ENCODE results near the gene PORCN. TPM values are rescaled to one million over a fixed set of nuclear protein-coding genes. Genes with fewer than 3 reads are reported as not detected.
"Not testable (repeated sequence)": the region's sequence is repeated elsewhere in the genome, so short reads cannot be mapped to it uniquely, and the experiment has no call there.

Gene PORCN
- total RNA-seq, 2 donors from 2014 or later: 51.1 to 54.4 TPM

DNA sequence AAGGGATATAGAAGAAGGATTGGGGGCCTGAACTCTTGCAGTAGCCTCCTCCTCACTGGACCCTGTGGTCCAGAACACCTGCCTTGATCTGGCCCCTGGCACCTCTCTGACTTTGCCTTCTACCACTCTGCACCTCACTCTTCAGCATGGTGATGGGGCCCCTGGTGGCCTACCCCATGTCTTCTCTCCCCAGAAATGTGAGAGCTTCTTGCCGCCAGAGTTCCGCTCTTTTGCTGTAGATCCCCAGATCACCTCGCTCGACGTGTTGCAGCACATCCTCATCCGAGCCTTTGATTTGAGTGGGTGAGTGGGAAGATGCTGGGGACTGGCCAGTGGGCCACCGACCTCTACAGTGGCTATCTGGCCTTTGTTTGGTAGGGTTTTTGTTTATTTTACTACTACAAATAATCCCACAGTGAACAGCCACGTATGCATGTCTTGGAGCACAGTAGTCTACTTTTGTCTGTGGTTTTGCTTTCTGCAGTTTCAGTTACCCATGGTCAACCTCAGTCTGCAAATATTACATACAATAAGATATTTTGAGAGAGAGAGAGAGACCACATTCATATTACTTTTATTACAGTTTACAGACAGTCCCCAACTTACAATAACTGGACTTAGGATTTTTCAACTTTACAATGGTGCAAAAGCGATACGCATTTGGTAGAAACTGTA is 32.5 kb downstream of the PORCN start:
- no peak overlapping the region for H3K4me3 ChIP-seq (ENCODE audit: low read length)
- peaks cover 4% of the 10 kb centered on the region for H3K36me3 ChIP-seq (ENCODE audit: control insufficient read depth, insufficient read depth, low read length)
- TF ChIP-seq, protein P1, sequence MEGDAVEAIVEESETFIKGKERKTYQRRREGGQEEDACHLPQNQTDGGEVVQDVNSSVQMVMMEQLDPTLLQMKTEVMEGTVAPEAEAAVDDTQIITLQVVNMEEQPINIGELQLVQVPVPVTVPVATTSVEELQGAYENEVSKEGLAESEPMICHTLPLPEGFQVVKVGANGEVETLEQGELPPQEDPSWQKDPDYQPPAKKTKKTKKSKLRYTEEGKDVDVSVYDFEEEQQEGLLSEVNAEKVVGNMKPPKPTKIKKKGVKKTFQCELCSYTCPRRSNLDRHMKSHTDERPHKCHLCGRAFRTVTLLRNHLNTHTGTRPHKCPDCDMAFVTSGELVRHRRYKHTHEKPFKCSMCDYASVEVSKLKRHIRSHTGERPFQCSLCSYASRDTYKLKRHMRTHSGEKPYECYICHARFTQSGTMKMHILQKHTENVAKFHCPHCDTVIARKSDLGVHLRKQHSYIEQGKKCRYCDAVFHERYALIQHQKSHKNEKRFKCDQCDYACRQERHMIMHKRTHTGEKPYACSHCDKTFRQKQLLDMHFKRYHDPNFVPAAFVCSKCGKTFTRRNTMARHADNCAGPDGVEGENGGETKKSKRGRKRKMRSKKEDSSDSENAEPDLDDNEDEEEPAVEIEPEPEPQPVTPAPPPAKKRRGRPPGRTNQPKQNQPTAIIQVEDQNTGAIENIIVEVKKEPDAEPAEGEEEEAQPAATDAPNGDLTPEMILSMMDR (conservative IDR thresholded peaks at IDR 0.05): no peak
- H3K27ac Mint-ChIP-seq: no peak overlapping the region
- H3K4me1 ChIP-seq (ENCODE audit: control insufficient read depth, insufficient read depth, low read length): no peaks in the 10 kb centered on the region
- no peak overlapping the region for H3K27ac ChIP-seq (ENCODE audit: low read depth, low read length)
- WGBS, 2 experiments (ENCODE audit: insufficient coverage in 1 of 2, insufficient read length in 1 of 2): 98% methylated on average over 8 of the region's 10 CpGs; no CpG with 5 or more reads in 1 of the 2 experiments
- no peak overlapping the region for H3K9ac ChIP-seq (ENCODE audit: extremely low read depth, low read length, poor library complexity, severe bottlenecking)
- no peaks in the 10 kb centered on the region for H3K9me3 ChIP-seq (ENCODE audit: control insufficient read depth, low read length)
- H3K4me1 Mint-ChIP-seq: peaks cover 5% of the 10 kb centered on the region
- no peaks in the 10 kb centered on the region for H3K27me3 ChIP-seq (ENCODE audit: control insufficient read depth, insufficient read depth, low read length, poor library complexity, severe bottlenecking)
- H3K9me3 Mint-ChIP-seq: peaks cover 68% of the 10 kb centered on the region
- no peaks in the 10 kb centered on the region for H3K27me3 Mint-ChIP-seq (ENCODE audit: insufficient read depth)
- H3K4me3 Mint-ChIP-seq: no peak overlapping the region
- peaks cover 22% of the 10 kb centered on the region for H3K36me3 Mint-ChIP-seq (ENCODE audit: low read depth)
- DNase-seq: no peak

DNA sequence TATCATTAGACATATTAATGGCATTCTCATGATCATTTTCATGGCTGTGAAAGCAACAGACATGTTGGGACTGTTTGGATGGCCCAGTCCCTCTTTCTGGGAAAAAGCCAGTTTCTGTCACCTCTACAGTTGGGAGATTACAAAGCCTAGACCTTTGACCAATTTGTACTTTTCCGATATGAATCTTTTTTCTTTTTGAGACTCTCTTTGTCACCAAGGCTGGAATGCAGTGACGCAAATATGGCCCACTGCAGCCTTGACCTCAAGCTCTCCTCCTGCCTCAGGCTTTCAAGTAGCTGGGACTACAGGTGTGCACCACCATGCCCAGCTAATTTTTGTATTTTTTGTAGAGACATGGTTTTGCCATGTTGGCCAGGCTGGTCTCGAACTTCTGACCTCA is 40.1 kb downstream of the PORCN start:
- Mint-ChIP-seq H3K27ac (no peak overlapping the region), H3K36me3 (ENCODE audit: low read depth) (peaks cover 30% of the 10 kb centered on the region), H3K9me3 (peaks cover 51% of the 10 kb centered on the region), H3K4me1 (no peaks in the 10 kb centered on the region), H3K27me3 (ENCODE audit: insufficient read depth) (no peaks in the 10 kb centered on the region), H3K4me3 (no peak overlapping the region)
- no peak overlapping the region for H3K9ac ChIP-seq (ENCODE audit: extremely low read depth, low read length, poor library complexity, severe bottlenecking)
- no peak overlapping the region for H3K4me3 ChIP-seq (ENCODE audit: low read length)
- TF ChIP-seq, protein P1 (conservative IDR thresholded peaks at IDR 0.05): no peak
- H3K27ac ChIP-seq (ENCODE audit: low read depth, low read length): no peak overlapping the region
- peaks cover 9% of the 10 kb centered on the region for H3K36me3 ChIP-seq (ENCODE audit: control insufficient read depth, insufficient read depth, low read length)
- H3K4me1 ChIP-seq (ENCODE audit: control insufficient read depth, insufficient read depth, low read length): no peaks in the 10 kb centered on the region
- DNase-seq: no peak
- no peaks in the 10 kb centered on the region for H3K27me3 ChIP-seq (ENCODE audit: control insufficient read depth, insufficient read depth, low read length, poor library complexity, severe bottlenecking)
- 60 to 94% methylated on average over 1 to 3 of the region's 3 CpGs for WGBS, 2 experiments (ENCODE audit: insufficient coverage in 1 of 2, insufficient read length in 1 of 2)
- H3K9me3 ChIP-seq (ENCODE audit: control insufficient read depth, low read length): no peaks in the 10 kb centered on the region

GRCh38 chrX:48555731-48556325 is 47.0 kb downstream of the PORCN start:
- Mint-ChIP-seq H3K36me3 (ENCODE audit: low read depth) (peaks cover 31% of the 10 kb centered on the region), H3K9me3 (peaks cover 60% of the 10 kb centered on the region)
- not testable (repeated sequence) for H3K9me3 ChIP-seq (ENCODE audit: control insufficient read depth, low read length); H3K27ac Mint-ChIP-seq; H3K4me1 ChIP-seq (ENCODE audit: control insufficient read depth, insufficient read depth, low read length); H3K9ac ChIP-seq (ENCODE audit: extremely low read depth, low read length, poor library complexity, severe bottlenecking); H3K4me1 Mint-ChIP-seq; H3K27me3 Mint-ChIP-seq (ENCODE audit: insufficient read depth); H3K4me3 ChIP-seq (ENCODE audit: low read length); H3K27me3 ChIP-seq (ENCODE audit: control insufficient read depth, insufficient read depth, low read length, poor library complexity, severe bottlenecking); H3K4me3 Mint-ChIP-seq; H3K27ac ChIP-seq (ENCODE audit: low read depth, low read length); DNase-seq; H3K36me3 ChIP-seq (ENCODE audit: control insufficient read depth, insufficient read depth, low read length)
- 84 to 100% methylated on average over 1 to 4 of the region's 9 CpGs for WGBS, 2 experiments (ENCODE audit: insufficient coverage in 1 of 2, insufficient read length in 1 of 2)

Data from endodermal cell (in vitro differentiated cells).